H1 (cell line): Measurements from ENCODE around the gene ACOD1. TPM values are rescaled to one million over a fixed set of nuclear protein-coding genes. Genes with fewer than 3 reads are reported as not detected.

Source experiments
- CTCF ChIA-PET: fragments of 300-600 bp; sonication (Branson Sonifier 250); formaldehyde crosslinking; loops from one replicate; lab custom pipeline; 2021; ENCODE audit not compliant: partially characterized antibody; lab: Charles Lee
- POLR2A ChIA-PET: fragments of 300-600 bp; sonication (Branson Sonifier 250); formaldehyde crosslinking; loops from one replicate; lab custom pipeline; 2021; ENCODE audit warnings: inconsistent platforms; ENCODE audit not compliant: partially characterized antibody; lab: Charles Lee
- DNase-seq, 2 experiments: peaks; one replicate each; pipeline versions ENCODE4 v3.0.0 to v3.0.0-alpha.2; 2010 to 2022; ENCODE audit warnings: low spot score in 2 of 2, low read depth in 1 of 2, mixed read lengths in 1 of 2
- FAIRE-seq: peaks from 2 replicates; lab custom pipeline; 2011; peaks lifted over from hg19 to GRCh38; lab: Jason Lieb, UNC
- H2AFZ ChIP-seq: 2 replicates; pipeline ENCODE4 v1.8.1; 2012; ENCODE audit warnings: low read length, inconsistent platforms
- H2AK5ac ChIP-seq: 2 replicates; pipeline ENCODE4 v1.6.1; 2013; ENCODE audit warnings: low read depth, low read length
- H2BK120ac ChIP-seq: replicated peaks from 2 replicates; pipeline ENCODE3; 2013; ENCODE audit warnings: low read depth, low read length, inconsistent platforms
- H2BK12ac ChIP-seq: 2 replicates; pipeline ENCODE4 v1.6.1; 2013; ENCODE audit warnings: low read depth, low read length
- H2BK15ac ChIP-seq: 2 replicates; pipeline ENCODE4 v1.6.1; 2013; ENCODE audit warnings: low read length
- H2BK20ac ChIP-seq: 2 replicates; pipeline ENCODE4 v1.6.1; 2013; ENCODE audit warnings: low read length
- H2BK5ac ChIP-seq: 2 replicates; pipeline ENCODE4 v1.6.1; 2013; ENCODE audit warnings: low read depth, low read length
- H3K14ac ChIP-seq: 2 replicates; pipeline ENCODE4 v1.6.1; 2013; ENCODE audit warnings: inconsistent platforms; ENCODE audit not compliant: insufficient read length
- H3K18ac ChIP-seq: 2 replicates; pipeline ENCODE4 v1.6.1; 2013; ENCODE audit warnings: low read length; ENCODE audit errors: extremely low read depth
- H3K23ac ChIP-seq: 2 replicates; pipeline ENCODE4 v1.6.1; 2013; ENCODE audit warnings: inconsistent platforms; ENCODE audit not compliant: insufficient read length
- H3K23me2 ChIP-seq: 2 replicates; pipeline ENCODE4 v1.6.1; 2013; ENCODE audit warnings: low read depth, low read length
- H3K27ac ChIP-seq: 2 replicates; pipeline ENCODE4 v1.6.1; 2011; ENCODE audit warnings: low read depth, low read length, inconsistent platforms
- H3K27me3 ChIP-seq, 4 experiments: replicated peaks in 1 of 4; 1 replicate in 1 of 4; 2 replicates in 3 of 4; pipeline versions ENCODE4 v1.6.1 to v1.8.1; 2011 to 2013; ENCODE audit warnings: low read length in 3 of 4, mild to moderate bottlenecking in 3 of 4, inconsistent platforms in 2 of 4, mixed read lengths in 2 of 4, moderate library complexity in 1 of 4; ENCODE audit not compliant: control insufficient read depth in 3 of 4, insufficient read depth in 3 of 4; ENCODE audit errors: extremely low read depth in 1 of 4
- H3K36me3 ChIP-seq, 4 experiments: 2 replicates each; pipeline versions ENCODE4 v1.6.1 to v1.8.1; 2011 to 2013; ENCODE audit warnings: mild to moderate bottlenecking in 4 of 4, low read length in 3 of 4, moderate library complexity in 2 of 4, control low read depth in 1 of 4, inconsistent platforms in 1 of 4; ENCODE audit not compliant: insufficient read depth in 4 of 4, control insufficient read depth in 2 of 4
- H3K4ac ChIP-seq: replicated peaks from 2 replicates; pipeline ENCODE3; 2013; ENCODE audit warnings: low read length, low read depth, mixed read lengths, inconsistent platforms; ENCODE audit not compliant: insufficient read length
- H3K4me1 ChIP-seq, 4 experiments: replicated peaks in 1 of 4; 1 replicate in 1 of 4; 2 replicates in 3 of 4; pipeline versions ENCODE4 v1.6.1 to v1.8.1; 2011 to 2013; ENCODE audit warnings: low read length in 3 of 4, inconsistent platforms in 2 of 4, mixed read lengths in 1 of 4; ENCODE audit not compliant: insufficient read depth in 4 of 4, control insufficient read depth in 3 of 4
- H3K4me2 ChIP-seq, 2 experiments: 2 replicates each; pipeline versions ENCODE4 v1.6.1 to v1.8.1; 2011 to 2013; ENCODE audit warnings: low read depth in 2 of 2, low read length in 2 of 2, control low read depth in 1 of 2, inconsistent platforms in 1 of 2, mild to moderate bottlenecking in 1 of 2; ENCODE audit not compliant: insufficient read depth in 1 of 2
- H3K4me3 ChIP-seq, 4 experiments: fragments of 200-600, 300-600 bp in 1 of 4; sonication (generic), shearing (Covaris generic), sonication (Bioruptor Twin) in 1 of 4; 2 replicates each; pipeline versions ENCODE4 v1.5.1 to v1.8.1; 2011 to 2016; ENCODE audit warnings: low read length in 4 of 4, low read depth in 3 of 4, control low read depth in 2 of 4, inconsistent platforms in 2 of 4, mild to moderate bottlenecking in 2 of 4, mixed read lengths in 1 of 4, moderate library complexity in 1 of 4; ENCODE audit not compliant: insufficient read depth in 2 of 4; ENCODE audit errors: extremely low read depth in 1 of 4
- H3K56ac ChIP-seq: replicated peaks from 2 replicates; pipeline ENCODE3; 2013; ENCODE audit warnings: low read depth, mild to moderate bottlenecking, mixed read lengths, low read length, inconsistent platforms; ENCODE audit not compliant: insufficient read length
- H3K79me1 ChIP-seq: 2 replicates; pipeline ENCODE4 v1.6.1; 2013; ENCODE audit warnings: low read depth, low read length, control low read depth
- H3K79me2 ChIP-seq, 2 experiments: 2 replicates each; pipeline versions ENCODE4 v1.6.1 to v1.8.1; 2012 to 2013; ENCODE audit warnings: low read length in 2 of 2, mild to moderate bottlenecking in 2 of 2, inconsistent platforms in 1 of 2; ENCODE audit not compliant: insufficient read depth in 2 of 2, control insufficient read depth in 1 of 2
- H3K9ac ChIP-seq, 4 experiments: replicated peaks in 1 of 4; 1 replicate in 1 of 4; 2 replicates in 3 of 4; pipeline versions ENCODE4 v1.6.1 to v1.8.1; 2011 to 2013; ENCODE audit warnings: low read depth in 3 of 4, low read length in 3 of 4, control low read depth in 2 of 4, mild to moderate bottlenecking in 2 of 4, moderate library complexity in 2 of 4, inconsistent platforms in 1 of 4; ENCODE audit errors: extremely low read depth in 1 of 4
- H3K9me3 ChIP-seq, 2 experiments: 2 replicates each; pipeline versions ENCODE4 v1.6.1 to v1.8.1; 2012 to 2013; ENCODE audit warnings: mild to moderate bottlenecking in 2 of 2, moderate library complexity in 2 of 2, control low read depth in 1 of 2, inconsistent platforms in 1 of 2, low read depth in 1 of 2, low read length in 1 of 2, mixed read lengths in 1 of 2; ENCODE audit not compliant: insufficient read depth in 2 of 2
- H4K20me1 ChIP-seq, 2 experiments: replicated peaks in 1 of 2; 2 replicates each; pipeline versions ENCODE3 to v1.8.1; 2011 to 2013; ENCODE audit warnings: inconsistent platforms in 2 of 2, low read length in 2 of 2, mild to moderate bottlenecking in 1 of 2; ENCODE audit not compliant: insufficient read depth in 2 of 2, control insufficient read depth in 1 of 2
- H4K5ac ChIP-seq: 2 replicates; pipeline ENCODE4 v1.6.1; 2013; ENCODE audit warnings: low read length, low read depth, mixed read lengths, inconsistent platforms; ENCODE audit not compliant: insufficient read length
- H4K8ac ChIP-seq: 2 replicates; pipeline ENCODE4 v1.8.0; 2013; ENCODE audit warnings: mild to moderate bottlenecking, moderate library complexity, low read length, inconsistent platforms; ENCODE audit not compliant: insufficient read depth; ENCODE audit errors: extremely low read depth
- H4K91ac ChIP-seq: replicated peaks from 2 replicates; pipeline ENCODE3; 2013; ENCODE audit warnings: low read length, mixed read lengths, inconsistent platforms; ENCODE audit not compliant: insufficient read length
- SP4 ChIP-seq: IDR thresholded peaks from 2 replicates; pipeline ENCODE4 v1.6.1; 2012; ENCODE audit warnings: low read length, inconsistent platforms
- WGBS, 2 experiments: shearing (Covaris generic) in 1 of 2; methylation state at CpG; one replicate each; pipeline versions ENCODE4 v1.1.6 to v1.1.7; 2013 to 2015; ENCODE audit warnings: low lambda C conversion rate in 2 of 2, mixed read lengths in 2 of 2, inconsistent platforms in 1 of 2, low coverage in 1 of 2, missing lambda C conversion rate in 1 of 2; ENCODE audit not compliant: insufficient replicate concordance in 2 of 2, insufficient coverage in 1 of 2, insufficient read length in 1 of 2; ENCODE audit errors: extremely low coverage in 1 of 2, missing lambda C conversion rate in 1 of 2; 5-methylcytosine and 5-hydroxymethylcytosine counted together
- polyA plus RNA-seq, 7 experiments: library from polyadenylated mRNA; depleted of rRNA in 3 of 7; stranded (reverse) in 5 of 7; unstranded in 2 of 7; fragments of >200 nt in 5 of 7; fragments of 200-250 nt in 2 of 7; gene quantifications; 1 replicate in 5 of 7; 2 replicates in 1 of 7; 4 replicates in 1 of 7; pipeline versions ENCODE4 v1.2.1 to v1.2.3, GENCODE V29; 2011 to 2013; ENCODE audit warnings: missing spikeins in 2 of 7, mixed read lengths in 2 of 7
- total RNA-seq: library from RNA; stranded (reverse); fragmentation: NEBNext Ultra II Directional; extraction: Animal tissue kit (Norgen Biotek cat#: 25700); gene quantifications from 2 replicates; pipeline ENCODE4 v1.2.1, GENCODE V29; 2021

The ACOD1 gene
- total and polyA plus RNA-seq, 2 of the 8 experiments (the other 6 are each of a cell fraction or from before 2014, with no cell fraction given): not detected

- Histone ChIP-seq H3K36me3 (peaks cover 0 to 3% (median under 1%) of the 10 kb centered on the region in 4 experiments; a peak in 2 of 8 replicates), H2BK5ac (no peak overlapping the region), H3K14ac (no peak overlapping the region), H2AFZ (no peak overlapping the region), H3K23me2 (peaks cover 8% of the 10 kb centered on the region), H2BK20ac (no peak overlapping the region), H3K56ac (no peak overlapping the region), H3K79me2 (peaks cover 0 to 3% of the 10 kb centered on the region in 2 experiments; a peak in 1 of 4 replicates), H3K9ac (no peak overlapping the region), H3K9me3 (no peaks in the 10 kb centered on the region), H3K23ac (no peak overlapping the region), H3K79me1 (no peaks in the 10 kb centered on the region; the same call in 1 of the 2 replicates), H3K27ac (no peak overlapping the region), H2BK15ac (no peak overlapping the region), H3K27me3 (no peaks in the 10 kb centered on the region; a peak in 1 of 7 replicates), H2AK5ac (no peak overlapping the region), H3K4me1 (peaks cover 0 to 8% (median 4%) of the 10 kb centered on the region in 4 experiments; a peak in 4 of 7 replicates), H2BK12ac (no peak overlapping the region), H3K18ac (no peak overlapping the region), H3K4me2 (no peak overlapping the region), H4K8ac (no peak overlapping the region), H4K91ac (no peak overlapping the region), H4K5ac (no peak overlapping the region), H4K20me1 (no peaks in the 10 kb centered on the region), H3K4ac (no peak overlapping the region), H3K4me3 (no peak overlapping the region), H2BK120ac (no peak overlapping the region)
- FAIRE-seq: no peak
- no peak for DNase-seq
- CTCF ChIA-PET: interaction anchor here (0.6 to 3.9 kb wide), 4 partner anchors 8 to 24 kb away, joined by 3 to 26 read pairs (median 9); no protein-coding TSS in a partner anchor
- 91% methylated on average over 3 of the region's 3 CpGs; no CpG with 5 or more reads in 1 of the 2 experiments for WGBS, 2 experiments
- TF ChIP-seq SP4: no peak
- POLR2A ChIA-PET: no interaction called here
Observed at GRCh38 chr13:76994281-76994680, 46.0 kb downstream of the ACOD1 start.
